PC-3 (cell line): ENCODE results near the gene LMO4. TPM values are rescaled to one million over a fixed set of nuclear protein-coding genes. Genes with fewer than 3 reads are reported as not detected.

Experiments
- ATAC-seq: fragments of 200-7000 bp; cut with Tn5 transposase; 2 replicates; pipeline ENCODE4 v1.9.1; 2020; ENCODE audit warnings: mild to moderate bottlenecking, moderate library complexity
- BruUV-seq: library from RNA; stranded (reverse); fragments of 400-500 nt; replicated peaks from 2 replicates; lab custom pipeline; 2021; lab: Mats Ljungman, UMichigan
- CTCF ChIA-PET: fragments of 300-600 bp; sonication (Branson Sonifier 250); formaldehyde crosslinking; loops from one replicate; lab custom pipeline; 2022; ENCODE audit warnings: antibody characterized with exemption; lab: Charles Lee
- POLR2A ChIA-PET: fragments of 300-600 bp; sonication (Branson Sonifier 250); formaldehyde crosslinking; loops from one replicate; lab custom pipeline; 2022; ENCODE audit warnings: antibody characterized with exemption; ENCODE audit not compliant: unreplicated experiment; lab: Charles Lee
- DNase-seq: peaks from one replicate; pipeline ENCODE4 v3.0.0-alpha.2; 2015
- H2AFZ ChIP-seq: fragments of 300-600 bp; sonication (generic); 2 replicates; pipeline ENCODE4 v1.6.0; 2016; ENCODE audit warnings: antibody characterized with exemption, low read length
- H3F3A ChIP-seq: fragments of 300-600 bp; sonication (generic); one replicate; pipeline ENCODE4 v1.6.0; 2017; ENCODE audit warnings: antibody characterized with exemption, low read length, control low read depth, mild to moderate bottlenecking; ENCODE audit not compliant: unreplicated experiment
- H3K27ac ChIP-seq: fragments of 300-600 bp; sonication (generic); 2 replicates; pipeline ENCODE4 v1.5.1; 2016; ENCODE audit warnings: mild to moderate bottlenecking, low read length
- H3K27me3 ChIP-seq: fragments of 300-600 bp; sonication (generic); 2 replicates; pipeline ENCODE4 v1.6.1; 2016; ENCODE audit warnings: low read length, mixed read lengths
- H3K36me3 ChIP-seq: fragments of 300-600 bp; sonication (generic); 2 replicates; pipeline ENCODE4 v1.6.1; 2016; ENCODE audit warnings: low read depth, mixed run types, low read length, mixed read lengths
- H3K4me1 ChIP-seq: fragments of 300-600 bp; sonication (generic); 2 replicates; pipeline ENCODE4 v1.5.1; 2016; ENCODE audit warnings: low read length; ENCODE audit not compliant: insufficient read depth
- H3K4me2 ChIP-seq: fragments of 300-600 bp; sonication (generic); 2 replicates; pipeline ENCODE4 v1.6.0; 2016; ENCODE audit warnings: low read length
- H3K4me3 ChIP-seq: fragments of 300-600 bp; sonication (generic); 2 replicates; pipeline ENCODE4 v1.5.1; 2016; ENCODE audit warnings: mild to moderate bottlenecking, low read length, mixed read lengths
- H3K79me2 ChIP-seq: fragments of 300-600 bp; sonication (generic); 2 replicates; pipeline ENCODE4 v1.6.1; 2017; ENCODE audit warnings: low read length, mixed read lengths
- H3K9ac ChIP-seq: fragments of 300-600 bp; sonication (generic); 2 replicates; pipeline ENCODE4 v1.6.0; 2016; ENCODE audit warnings: mild to moderate bottlenecking, low read length
- H3K9me2 ChIP-seq: fragments of 300-600 bp; sonication (generic); replicated peaks from 2 replicates; pipeline ENCODE4 v1.6.1; 2016; ENCODE audit warnings: mixed run types, low read length, mixed read lengths
- H3K9me3 ChIP-seq: fragments of 300-600 bp; sonication (generic); 2 replicates; pipeline ENCODE4 v1.6.1; 2016; ENCODE audit warnings: low read length, mixed read lengths
- H4K20me1 ChIP-seq: fragments of 300-600 bp; sonication (generic); 2 replicates; pipeline ENCODE4 v1.6.1; 2016; ENCODE audit warnings: low read length, mixed read lengths
- EZH2 ChIP-seq: fragments of 300-600 bp; sonication (generic); IDR thresholded peaks from one replicate; pipeline ENCODE4 v1.6.1; 2017; ENCODE audit warnings: antibody characterized with exemption, mild to moderate bottlenecking, low read length; ENCODE audit not compliant: unreplicated experiment
- EZH2phosphoT487 ChIP-seq: fragments of 300-600 bp; sonication (generic); IDR thresholded peaks from 2 replicates; pipeline ENCODE4 v1.6.1; 2018; ENCODE audit warnings: mild to moderate bottlenecking, antibody characterized with exemption, low read length, borderline replicate concordance
- intact Hi-C: fragments of 100-400 bp; cut with micrococcal nuclease; formaldehyde crosslinking; loops from 2 replicates; pipeline ENCODE4 v1.9.0; 2023
- total RNA-seq: library from RNA; depleted of rRNA; stranded (reverse); fragments of >200 nt; gene quantifications from 2 replicates; pipeline ENCODE4 v1.2.3, GENCODE V29; 2014
- TF ChIP-seq, protein P1 (sequence below): fragments of 300-600 bp; sonication (generic); conservative IDR thresholded peaks from 2 replicates; pipeline ENCODE4 v1.5.1; 2017; ENCODE audit warnings: antibody characterized with exemption, low read depth, mild to moderate bottlenecking, low read length

The LMO4 gene
- total RNA-seq, 1 experiment from 2014 or later = 41.5 TPM

DNA sequence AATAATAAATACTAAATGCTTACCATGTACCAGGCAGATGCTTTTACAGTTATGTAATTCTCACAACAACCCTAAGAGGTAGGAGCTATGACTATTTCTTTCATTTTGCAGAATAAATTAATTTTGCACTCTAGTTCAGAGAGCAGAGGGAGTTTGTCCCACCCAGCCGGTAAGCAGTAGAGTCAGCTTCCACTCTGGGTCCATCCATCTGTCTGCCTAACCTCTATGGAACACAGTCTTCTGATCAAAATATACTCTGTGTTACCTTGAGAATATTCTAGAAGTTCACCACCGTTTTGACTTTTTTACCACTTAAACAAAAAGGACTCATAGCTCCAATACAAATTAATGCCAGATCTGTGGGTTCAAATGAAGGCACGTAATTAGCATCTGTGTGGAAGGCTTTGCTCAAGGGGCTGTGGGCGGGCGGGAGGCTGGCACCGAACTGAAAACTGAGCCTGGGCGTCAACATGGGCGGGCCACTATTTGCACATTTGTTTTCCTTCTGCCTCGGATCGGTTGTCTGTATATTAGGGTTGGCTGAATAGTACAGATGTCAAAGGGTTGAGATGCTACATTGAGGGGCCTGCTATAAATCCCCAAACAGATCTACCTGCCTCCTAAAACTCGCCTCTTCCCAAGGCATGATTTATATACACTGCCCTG, 33.1 kb upstream of the LMO4 start:
- POLR2A ChIA-PET = no interaction called here
- Histone ChIP-seq H3F3A (no peaks in the 10 kb centered on the region), H3K9me2 (no peaks in the 10 kb centered on the region), H4K20me1 (no peaks in the 10 kb centered on the region), H3K27ac (no peak overlapping the region), H3K9ac (no peak overlapping the region), H3K36me3 (no peaks in the 10 kb centered on the region), H3K9me3 (no peaks in the 10 kb centered on the region), H3K4me3 (no peak overlapping the region), H3K27me3 (no peaks in the 10 kb centered on the region), H2AFZ (no peak overlapping the region), H3K79me2 (no peaks in the 10 kb centered on the region), H3K4me2 (no peak overlapping the region), H3K4me1 (no peaks in the 10 kb centered on the region)
- no peak for DNase-seq
- intact Hi-C loops = loop anchor here (10.0 kb wide), 1 partner anchor 889 kb away; no protein-coding TSS in a partner anchor
- CTCF ChIA-PET = interaction anchor here (0.6 kb wide), 1 partner anchor 166 kb away, joined by 3 read pairs; no protein-coding TSS in a partner anchor
- TF ChIP-seq, protein P1, sequence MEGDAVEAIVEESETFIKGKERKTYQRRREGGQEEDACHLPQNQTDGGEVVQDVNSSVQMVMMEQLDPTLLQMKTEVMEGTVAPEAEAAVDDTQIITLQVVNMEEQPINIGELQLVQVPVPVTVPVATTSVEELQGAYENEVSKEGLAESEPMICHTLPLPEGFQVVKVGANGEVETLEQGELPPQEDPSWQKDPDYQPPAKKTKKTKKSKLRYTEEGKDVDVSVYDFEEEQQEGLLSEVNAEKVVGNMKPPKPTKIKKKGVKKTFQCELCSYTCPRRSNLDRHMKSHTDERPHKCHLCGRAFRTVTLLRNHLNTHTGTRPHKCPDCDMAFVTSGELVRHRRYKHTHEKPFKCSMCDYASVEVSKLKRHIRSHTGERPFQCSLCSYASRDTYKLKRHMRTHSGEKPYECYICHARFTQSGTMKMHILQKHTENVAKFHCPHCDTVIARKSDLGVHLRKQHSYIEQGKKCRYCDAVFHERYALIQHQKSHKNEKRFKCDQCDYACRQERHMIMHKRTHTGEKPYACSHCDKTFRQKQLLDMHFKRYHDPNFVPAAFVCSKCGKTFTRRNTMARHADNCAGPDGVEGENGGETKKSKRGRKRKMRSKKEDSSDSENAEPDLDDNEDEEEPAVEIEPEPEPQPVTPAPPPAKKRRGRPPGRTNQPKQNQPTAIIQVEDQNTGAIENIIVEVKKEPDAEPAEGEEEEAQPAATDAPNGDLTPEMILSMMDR = no peak
- TF ChIP-seq EZH2 (no peak), EZH2phosphoT487 (no peak)
- ATAC-seq = no peak
- BruUV-seq = no TSS peak

DNA sequence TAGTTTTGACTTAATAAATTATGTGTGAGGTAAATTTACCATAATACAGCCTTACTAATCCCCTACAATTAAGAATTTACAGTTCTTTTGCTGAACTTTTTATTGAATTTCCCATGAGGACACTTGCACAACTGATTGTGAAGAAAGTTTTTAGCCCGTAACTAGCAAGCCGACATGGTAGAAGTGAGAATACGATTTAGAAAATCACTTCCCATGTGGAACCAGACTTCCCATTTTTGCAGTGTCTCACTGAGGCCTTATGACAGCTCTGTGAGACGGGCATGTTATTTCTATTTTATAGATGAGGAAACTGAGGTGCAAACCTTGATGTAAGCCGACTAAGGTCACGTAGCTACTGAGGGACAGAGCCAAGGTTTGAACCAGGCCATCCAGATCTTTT, 32.5 kb upstream of the LMO4 start:
- H4K20me1 ChIP-seq = no peaks in the 10 kb centered on the region
- DNase-seq = no peak
- intact Hi-C loops = loop anchor here (10.0 kb wide), 1 partner anchor 889 kb away; no protein-coding TSS in a partner anchor
- no peak overlapping the region for H3K4me2 ChIP-seq
- no peak overlapping the region for H3K27ac ChIP-seq
- TF ChIP-seq EZH2 = no peak
- TF ChIP-seq, protein P1 = no peak
- no peaks in the 10 kb centered on the region for H3K36me3 ChIP-seq
- H3K4me1 ChIP-seq = no peaks in the 10 kb centered on the region
- ChIA-PET POLR2A (no interaction called here), CTCF (interaction anchor here (0.6 kb wide), 1 partner anchor 166 kb away, joined by 3 read pairs; no protein-coding TSS in a partner anchor)
- ATAC-seq = no peak
- no TSS peak for BruUV-seq
- no peaks in the 10 kb centered on the region for H3K9me3 ChIP-seq
- no peak overlapping the region for H2AFZ ChIP-seq
- H3K4me3 ChIP-seq = no peak overlapping the region
- no peaks in the 10 kb centered on the region for H3F3A ChIP-seq
- no peaks in the 10 kb centered on the region for H3K79me2 ChIP-seq
- H3K27me3 ChIP-seq = no peaks in the 10 kb centered on the region
- no peaks in the 10 kb centered on the region for H3K9me2 ChIP-seq
- H3K9ac ChIP-seq = no peak overlapping the region

DNA sequence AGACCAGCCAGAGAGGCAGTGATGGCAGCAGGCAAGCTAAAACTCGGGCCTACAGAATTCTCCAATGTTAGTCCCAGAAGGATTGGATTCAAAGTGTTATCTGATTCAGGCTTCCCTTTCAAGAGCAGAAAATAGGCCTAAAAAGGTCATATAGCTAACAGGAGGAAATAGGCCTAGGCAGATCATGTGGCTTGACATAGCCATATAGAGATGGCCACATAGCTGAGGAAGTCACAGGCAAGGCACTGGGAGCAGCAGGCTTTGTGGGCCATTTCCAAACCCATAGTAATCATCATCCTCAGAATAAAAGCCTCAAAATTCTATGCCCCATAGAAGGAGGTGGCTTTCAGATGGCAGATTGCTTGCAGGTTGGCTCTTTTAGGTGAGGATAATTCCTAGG, 29.0 kb upstream of the LMO4 start:
- BruUV-seq = no TSS peak
- ChIA-PET CTCF (interaction anchor here (0.5 kb wide), 1 partner anchor 19 kb away, joined by 10 read pairs; no protein-coding TSS in a partner anchor), POLR2A (no interaction called here)
- H3K9me2 ChIP-seq = no peaks in the 10 kb centered on the region
- H3K27me3 ChIP-seq = no peaks in the 10 kb centered on the region
- no peaks in the 10 kb centered on the region for H3F3A ChIP-seq
- H3K9me3 ChIP-seq = no peaks in the 10 kb centered on the region
- no peaks in the 10 kb centered on the region for H3K79me2 ChIP-seq
- H3K36me3 ChIP-seq = no peaks in the 10 kb centered on the region
- no peak overlapping the region for H3K27ac ChIP-seq
- intact Hi-C loops = loop anchor here (10.0 kb wide), 1 partner anchor 885 kb away; no protein-coding TSS in a partner anchor
- no peak overlapping the region for H2AFZ ChIP-seq
- no peaks in the 10 kb centered on the region for H3K4me1 ChIP-seq
- ATAC-seq = no peak
- no peak overlapping the region for H3K4me3 ChIP-seq
- H4K20me1 ChIP-seq = no peaks in the 10 kb centered on the region
- no peak overlapping the region for H3K4me2 ChIP-seq
- no peak for DNase-seq
- H3K9ac ChIP-seq = no peak overlapping the region
- TF ChIP-seq EZH2 (no peak), EZH2phosphoT487 (no peak)
- TF ChIP-seq, protein P1 = no peak
